Endometrium (tissue), 2 donors: ENCODE measurements around the gene ZNF143.
A peak's percentile ranks its signal among the peaks of the same experiment; 100 is the strongest.
"Not testable (repeated sequence)": the region's sequence is repeated elsewhere in the genome, so short reads cannot be mapped to it uniquely, and the experiment has no call there.

Experiments used
- FAIRE-seq: peaks from 2 replicates; lab custom pipeline; 2012; peaks lifted over from hg19 to GRCh38; lab: Jason Lieb, UNC
- donor health status: control.
- donor health status: control.

The ZNF143 gene

GRCh38 chr11:9460322-9461062 lies at the start of gene ZNF143:
Gene ZNF143 (plus strand): TSS chr11:9461012. CDS start chr11:9471309, 10,297 bp downstream.
- FAIRE-seq: peak; percentile 99

DNA sequence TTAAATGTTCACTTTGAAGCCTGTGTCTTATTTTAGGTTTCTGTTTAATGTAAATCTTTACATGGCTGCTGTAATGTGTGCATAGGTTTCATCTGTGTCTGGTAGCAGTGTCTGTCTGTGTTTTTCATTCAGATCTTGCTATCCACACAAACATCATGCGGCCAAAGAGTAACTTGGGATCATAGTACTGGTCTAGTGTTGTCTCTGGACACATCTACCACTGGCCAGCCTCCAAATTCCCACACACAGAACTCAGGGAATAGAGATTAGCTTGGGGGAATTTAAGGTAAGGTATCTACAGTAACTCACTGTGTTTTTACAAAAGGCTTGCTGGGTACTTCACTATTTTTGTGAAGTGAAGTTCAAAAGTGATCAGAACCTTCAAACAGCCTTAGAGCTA lies 32.1 kb upstream of the ZNF143 start:
- FAIRE-seq: no peak

DNA sequence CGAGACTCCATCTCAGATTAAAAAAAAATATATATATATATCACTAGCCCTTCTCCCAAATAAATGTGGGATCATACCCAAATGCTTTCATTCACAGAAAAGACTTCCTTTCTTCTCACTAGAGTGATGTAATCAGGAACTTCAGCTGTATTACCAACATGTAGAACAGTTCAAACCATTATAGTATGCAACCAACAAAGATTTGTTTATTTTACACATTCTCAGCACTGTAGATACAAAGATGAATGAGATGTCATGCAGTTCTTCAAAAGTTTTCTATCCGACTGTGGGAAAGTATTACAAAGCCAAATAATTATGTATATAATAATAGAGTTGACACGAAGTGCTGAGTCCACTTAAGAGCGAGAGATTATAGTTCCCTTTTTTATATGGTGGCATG lies 22.2 kb upstream of the ZNF143 start:
- FAIRE-seq: no peak

DNA sequence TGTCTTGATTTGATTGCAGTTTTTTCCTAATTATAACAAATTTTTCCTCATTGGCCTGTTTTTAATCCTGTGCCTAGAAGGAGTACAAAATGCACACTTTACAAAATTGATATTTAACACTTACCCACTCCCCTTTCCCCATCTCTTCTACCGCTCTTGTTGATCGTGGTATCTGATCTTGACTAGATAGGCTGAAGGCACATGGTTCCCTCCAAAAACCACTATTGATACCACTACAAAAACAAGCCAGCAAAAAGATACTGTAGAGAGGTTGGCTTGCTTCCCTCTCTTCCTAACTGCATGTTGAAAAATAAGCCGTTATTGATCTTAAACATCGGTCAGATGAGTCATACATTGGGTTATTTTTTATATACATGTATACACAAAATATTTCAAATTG lies 14.6 kb upstream of the ZNF143 start:
- no peak for FAIRE-seq

GRCh38 chr11:9448576-9449352 lies 12.0 kb upstream of the ZNF143 start:
- no peak for FAIRE-seq

GRCh38 chr11:9452023-9452422 lies 8.8 kb upstream of the ZNF143 start:
- FAIRE-seq: not testable (repeated sequence)

- no peak for FAIRE-seq
Measured at GRCh38 chr11:9455722-9456121, 5.1 kb upstream of the ZNF143 start.

DNA sequence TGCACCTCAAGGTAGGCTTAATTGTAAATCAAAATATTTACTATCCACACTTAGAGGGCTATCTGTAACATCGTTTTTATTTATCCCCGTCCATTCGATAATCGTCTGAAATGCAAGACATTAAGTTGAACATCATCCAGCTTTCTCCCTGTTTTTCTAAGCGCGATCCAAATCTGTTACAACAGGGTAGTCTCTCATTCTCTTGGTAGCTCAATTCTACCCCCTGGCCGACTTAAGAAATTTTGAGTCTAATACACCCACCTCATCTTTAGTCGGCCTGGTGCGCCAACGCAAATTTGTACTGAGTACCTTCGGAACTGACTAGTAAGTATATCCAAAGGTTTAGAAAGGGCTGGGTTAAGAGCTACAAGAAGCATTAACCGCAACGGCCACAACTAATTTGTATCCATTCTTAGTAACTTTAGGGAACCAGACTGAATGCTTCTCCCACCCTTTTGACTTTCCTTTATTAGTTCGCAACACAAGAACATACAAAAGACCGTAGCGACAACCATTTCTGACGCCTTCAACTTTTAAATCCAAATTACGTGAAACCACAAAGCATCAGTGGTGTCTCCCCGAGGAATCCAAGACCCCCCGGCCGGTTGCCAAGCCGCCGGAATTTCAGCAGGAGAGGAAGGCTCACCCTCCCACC lies 1.0 kb upstream of the ZNF143 start:
- FAIRE-seq: no peak

GRCh38 chr11:9461063-9461759 lies 399 bp downstream of the ZNF143 start:
- FAIRE-seq: no peak

GRCh38 chr11:9461760-9462134 lies 935 bp downstream of the ZNF143 start:
- FAIRE-seq: no peak

DNA sequence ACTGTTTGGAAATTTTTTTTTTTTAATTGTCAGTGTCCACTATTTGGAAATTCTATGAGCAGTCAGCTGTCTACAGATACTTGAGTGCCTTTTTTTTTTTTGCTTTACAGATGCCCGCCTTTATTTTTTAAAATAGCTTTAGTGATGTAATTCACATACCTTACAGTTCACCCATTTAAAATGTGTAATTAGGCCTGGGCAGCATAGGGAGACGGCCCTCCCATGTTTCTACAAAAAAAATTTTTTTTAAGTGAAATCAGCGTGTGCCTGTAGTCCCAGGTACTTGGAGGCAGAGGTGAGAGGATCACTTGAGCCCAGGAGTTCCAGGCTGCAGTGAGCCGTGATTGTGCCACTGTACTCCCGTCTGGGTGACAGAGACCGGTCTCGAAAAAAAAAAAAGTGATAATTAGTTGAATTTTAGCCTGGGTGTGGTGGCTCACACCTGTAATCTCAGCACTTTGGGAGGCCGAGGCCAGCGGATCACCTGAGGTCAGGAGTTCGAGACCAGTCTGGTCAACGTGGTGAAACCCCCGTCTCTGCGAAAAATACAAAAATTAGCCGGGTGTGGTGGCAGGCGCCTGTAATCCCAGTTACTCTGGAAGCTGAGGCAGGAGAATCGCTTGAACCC lies 1.5 kb downstream of the ZNF143 start:
- no peak for FAIRE-seq

DNA sequence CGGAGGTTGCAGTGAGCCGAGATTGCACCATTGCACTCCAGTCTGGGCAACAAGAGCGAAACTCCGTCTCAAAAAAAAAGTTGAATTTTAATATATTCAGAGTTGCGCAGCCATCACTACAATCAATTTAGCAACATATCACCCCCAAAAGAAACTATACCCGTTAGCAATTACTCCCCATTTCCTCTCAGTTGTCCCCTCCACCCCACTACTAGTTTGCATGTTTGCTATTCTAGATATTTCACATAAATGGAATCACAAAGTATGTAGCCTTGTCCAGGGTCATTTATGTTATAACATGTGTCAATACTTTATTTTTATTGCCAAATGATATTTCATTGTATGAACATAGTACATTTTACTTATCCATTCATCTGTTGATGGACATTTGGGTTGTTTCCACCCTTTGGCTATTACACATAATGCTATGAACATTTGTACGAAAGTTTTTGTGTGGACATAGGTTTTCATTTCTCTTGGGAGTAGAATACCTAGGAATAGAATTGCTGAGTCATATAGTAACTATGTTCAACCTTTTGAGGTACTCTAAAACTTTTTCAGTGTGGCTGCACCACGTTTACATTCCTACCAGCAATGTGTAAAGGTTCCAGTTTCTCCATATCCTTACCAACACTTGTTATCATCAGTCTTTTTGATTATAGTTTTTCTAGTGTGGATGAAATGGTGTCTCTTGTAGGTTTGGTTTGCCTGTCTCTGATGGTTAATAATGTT lies 2.2 kb downstream of the ZNF143 start:
- FAIRE-seq: no peak

- FAIRE-seq: no peak
Measured at GRCh38 chr11:9470765-9471164, 10.0 kb downstream of the ZNF143 start.

DNA sequence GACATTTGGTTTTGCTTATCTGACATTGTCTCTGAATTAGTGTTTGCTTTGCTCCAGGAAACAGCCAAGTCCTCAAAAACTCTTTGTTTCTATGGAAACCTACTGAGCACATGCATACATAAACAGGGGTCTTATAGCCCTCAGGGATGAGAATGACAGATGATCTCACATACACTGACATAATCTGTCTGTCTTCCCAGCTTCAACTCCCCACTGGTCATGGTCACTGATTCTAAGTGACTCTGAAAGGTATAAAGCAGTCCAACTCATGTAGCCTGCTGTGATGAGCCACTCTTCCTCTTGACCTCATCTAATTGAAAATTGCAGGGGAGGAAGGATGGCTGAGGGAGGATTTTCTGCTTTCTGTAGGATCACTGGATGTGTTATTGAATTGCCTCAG lies 12.6 kb downstream of the ZNF143 start:
- no peak for FAIRE-seq

DNA sequence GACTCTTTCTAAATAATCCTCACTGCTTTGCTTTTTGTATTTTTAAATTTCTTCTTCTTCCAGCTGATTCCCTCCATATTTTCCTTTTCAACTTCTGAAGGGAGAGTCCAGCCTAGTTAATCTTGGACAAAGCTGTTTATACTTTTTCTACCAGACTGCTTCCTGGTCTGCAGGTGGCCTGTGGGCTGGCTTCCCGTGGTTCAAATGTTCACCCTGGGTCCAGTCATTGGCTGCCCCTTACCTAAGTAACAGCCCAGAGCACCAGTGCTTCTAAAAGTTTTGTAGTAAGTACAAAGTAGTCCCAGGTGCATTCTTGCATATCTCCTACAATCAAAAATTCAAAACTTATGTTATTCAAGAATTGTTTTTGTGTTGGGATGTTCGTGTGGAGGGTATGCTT lies 19.1 kb downstream of the ZNF143 start:
- FAIRE-seq: no peak

DNA sequence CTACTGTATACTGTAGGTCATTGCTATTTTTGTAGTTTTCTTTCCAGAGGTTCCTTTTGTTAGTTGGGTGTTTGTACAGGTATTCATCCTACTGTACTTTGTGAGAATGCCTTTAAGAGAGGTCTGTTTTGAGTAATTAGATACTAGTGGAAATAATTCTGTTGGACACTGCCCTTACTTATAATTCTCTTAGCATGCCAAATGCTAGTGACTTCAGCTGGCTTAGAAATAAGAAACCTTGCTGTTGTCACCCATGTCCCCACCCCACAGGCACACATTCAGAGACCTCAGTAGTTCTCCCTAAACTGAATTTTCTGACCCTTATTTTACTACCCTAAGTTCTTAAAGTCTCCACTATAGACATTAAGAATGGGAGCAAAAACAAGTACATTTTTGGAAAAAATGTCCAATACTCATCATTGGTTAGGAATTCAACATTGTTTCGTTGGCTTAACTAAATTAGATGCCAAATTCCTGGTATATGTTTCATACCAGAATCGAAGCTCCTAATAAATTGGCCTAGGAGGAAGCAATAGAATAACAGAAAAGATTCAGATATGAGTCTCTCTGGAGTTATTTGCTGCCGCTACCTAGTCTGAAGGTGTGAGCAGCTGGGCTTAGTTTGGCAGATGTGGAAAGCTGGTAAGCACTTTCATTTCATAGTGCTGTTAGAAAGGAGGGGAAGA lies 28.4 kb downstream of the ZNF143 start:
- no peak for FAIRE-seq

GRCh38 chr11:9490376-9490775 lies 29.6 kb downstream of the ZNF143 start:
- FAIRE-seq: no peak

DNA sequence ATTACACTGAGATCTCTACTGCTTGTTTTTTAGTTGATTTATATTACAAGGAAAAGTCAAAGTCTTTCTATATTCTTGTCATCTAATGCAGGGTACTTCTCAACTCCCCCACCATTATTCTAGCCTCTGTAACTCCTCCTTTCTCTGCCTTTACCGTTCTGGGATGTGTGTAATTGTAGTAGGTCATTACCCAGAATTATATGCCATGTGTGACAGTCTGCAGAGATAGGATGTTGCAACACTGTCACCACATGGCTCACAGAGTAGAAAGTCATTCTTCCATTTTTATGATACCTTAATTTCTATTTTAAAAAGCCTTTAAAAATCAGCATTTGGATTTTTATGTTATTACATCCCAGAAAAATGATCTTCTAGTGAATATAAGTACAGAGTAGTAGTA lies 32.7 kb downstream of the ZNF143 start:
- FAIRE-seq: no peak

- FAIRE-seq: no peak
Measured at GRCh38 chr11:9494316-9494715, 33.5 kb downstream of the ZNF143 start.

GRCh38 chr11:9495803-9496514 lies 35.1 kb downstream of the ZNF143 start:
- no peak for FAIRE-seq
